ENCODE results near the gene FOXI1. TPM values are rescaled to one million over a fixed set of nuclear protein-coding genes. Genes with fewer than 3 reads are reported as not detected.

Gene FOXI1
- total and polyA plus RNA-seq, 2 donors from 2014 or later, result 5.1 to 48.5 TPM

- Histone ChIP-seq H3K4me1 (ENCODE audit: control insufficient read depth in 2 of 3, insufficient read depth in 2 of 3, low read depth in 1 of 3, low read length in 3 of 3) (no peaks in the 10 kb centered on the region), H3K27ac (ENCODE audit: low read depth in 2 of 2, low read length in 2 of 2) (no peak overlapping the region), H3K9ac (ENCODE audit: low read length in 3 of 3) (no peak overlapping the region), H3K4me3 (ENCODE audit: low read length in 3 of 3) (no peak overlapping the region), H3K27me3 (ENCODE audit: control insufficient read depth, insufficient read depth, low read length) (no peaks in the 10 kb centered on the region), H3K9me3 (ENCODE audit: control insufficient read depth in 2 of 3, insufficient read depth in 1 of 3, low read length in 3 of 3) (no peaks in the 10 kb centered on the region), H3K36me3 (ENCODE audit: control insufficient read depth in 2 of 3, insufficient read depth in 3 of 3, low read length in 3 of 3) (no peaks in the 10 kb centered on the region)
- no peak for TF ChIP-seq CTCF (IDR thresholded peaks at IDR 0.05; ENCODE audit: borderline replicate concordance, extremely low read depth, insufficient read depth)
- no peak for DNase-seq
- intact Hi-C loops (cut with DNase I), result no loop called here
- no peak for FAIRE-seq
Measured at GRCh38 chr5:170076211-170076610, 29.5 kb upstream of the FOXI1 start.

GRCh38 chr5:170076739-170077138 is 29.0 kb upstream of the FOXI1 start:
- no peak for TF ChIP-seq CTCF (IDR thresholded peaks at IDR 0.05; ENCODE audit: borderline replicate concordance, extremely low read depth, insufficient read depth)
- H3K4me1 ChIP-seq (ENCODE audit: control insufficient read depth in 2 of 3, insufficient read depth in 2 of 3, low read depth in 1 of 3, low read length in 3 of 3), result no peaks in the 10 kb centered on the region
- FAIRE-seq, result no peak

GRCh38 chr5:170077526-170077925 is 28.2 kb upstream of the FOXI1 start:
- intact Hi-C loops (cut with DNase I), result no loop called here

More at GRCh38 chr5:170076739-170077138, 29.0 kb upstream of the FOXI1 start:
- H3K27me3 ChIP-seq (ENCODE audit: control insufficient read depth, insufficient read depth, low read length), result no peaks in the 10 kb centered on the region
- intact Hi-C loops (cut with DNase I), result no loop called here
- H3K36me3 ChIP-seq (ENCODE audit: control insufficient read depth in 2 of 3, insufficient read depth in 3 of 3, low read length in 3 of 3), result no peaks in the 10 kb centered on the region
- no peak overlapping the region for H3K4me3 ChIP-seq (ENCODE audit: low read length in 3 of 3)
- no peak overlapping the region for H3K27ac ChIP-seq (ENCODE audit: low read depth in 2 of 2, low read length in 2 of 2)
- H3K9ac ChIP-seq (ENCODE audit: low read length in 3 of 3), result no peak overlapping the region
- no peaks in the 10 kb centered on the region for H3K9me3 ChIP-seq (ENCODE audit: control insufficient read depth in 2 of 3, insufficient read depth in 1 of 3, low read length in 3 of 3)
- no peak for DNase-seq

More at GRCh38 chr5:170077526-170077925, 28.2 kb upstream of the FOXI1 start:
- H3K36me3 ChIP-seq (ENCODE audit: control insufficient read depth in 2 of 3, insufficient read depth in 3 of 3, low read length in 3 of 3), result no peaks in the 10 kb centered on the region
- no peak overlapping the region for H3K27ac ChIP-seq (ENCODE audit: low read depth in 2 of 2, low read length in 2 of 2)
- H3K4me1 ChIP-seq (ENCODE audit: control insufficient read depth in 2 of 3, insufficient read depth in 2 of 3, low read depth in 1 of 3, low read length in 3 of 3), result no peaks in the 10 kb centered on the region
- no peak for DNase-seq
- no peak overlapping the region for H3K9ac ChIP-seq (ENCODE audit: low read length in 3 of 3)
- FAIRE-seq, result no peak
- H3K27me3 ChIP-seq (ENCODE audit: control insufficient read depth, insufficient read depth, low read length), result no peaks in the 10 kb centered on the region
- no peak for TF ChIP-seq CTCF (IDR thresholded peaks at IDR 0.05; ENCODE audit: borderline replicate concordance, extremely low read depth, insufficient read depth)
- H3K9me3 ChIP-seq (ENCODE audit: control insufficient read depth in 2 of 3, insufficient read depth in 1 of 3, low read length in 3 of 3), result no peaks in the 10 kb centered on the region
- no peak overlapping the region for H3K4me3 ChIP-seq (ENCODE audit: low read length in 3 of 3)
